ENCODE data around the gene PRKN.

DNA sequence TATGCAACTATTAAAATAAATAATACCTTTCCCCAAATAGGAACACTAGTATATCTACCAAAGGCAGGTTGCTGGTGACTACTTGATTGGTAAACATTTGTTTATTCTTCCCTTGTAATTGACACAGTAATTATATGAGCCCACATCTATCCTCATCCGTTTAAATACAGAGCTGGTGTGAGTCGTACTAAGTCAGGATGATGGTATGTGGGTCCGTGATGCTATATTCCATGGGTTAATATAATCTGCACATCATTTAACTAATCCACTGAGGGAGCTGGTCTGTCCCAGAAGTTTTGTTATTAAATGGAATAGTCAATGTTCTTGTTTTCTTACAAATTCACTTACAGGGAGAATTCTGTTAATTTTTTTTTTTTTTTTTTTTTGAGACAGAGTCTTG lies 1289.7 kb downstream of the PRKN start:
- TF ChIP-seq EZH2 (IDR thresholded peaks at IDR 0.05; ENCODE audit: borderline replicate concordance, insufficient read depth, low read length, poor library complexity, severe bottlenecking) (no peak), POLR2AphosphoS5 (IDR thresholded peaks at IDR 0.05) (no peak), EP300 (conservative IDR thresholded peaks at IDR 0.05; ENCODE audit: poor library complexity, severe bottlenecking) (no peak), MXI1 (conservative IDR thresholded peaks at IDR 0.05; ENCODE audit: poor library complexity, severe bottlenecking) (no peak)
- TF ChIP-seq, protein P1, sequence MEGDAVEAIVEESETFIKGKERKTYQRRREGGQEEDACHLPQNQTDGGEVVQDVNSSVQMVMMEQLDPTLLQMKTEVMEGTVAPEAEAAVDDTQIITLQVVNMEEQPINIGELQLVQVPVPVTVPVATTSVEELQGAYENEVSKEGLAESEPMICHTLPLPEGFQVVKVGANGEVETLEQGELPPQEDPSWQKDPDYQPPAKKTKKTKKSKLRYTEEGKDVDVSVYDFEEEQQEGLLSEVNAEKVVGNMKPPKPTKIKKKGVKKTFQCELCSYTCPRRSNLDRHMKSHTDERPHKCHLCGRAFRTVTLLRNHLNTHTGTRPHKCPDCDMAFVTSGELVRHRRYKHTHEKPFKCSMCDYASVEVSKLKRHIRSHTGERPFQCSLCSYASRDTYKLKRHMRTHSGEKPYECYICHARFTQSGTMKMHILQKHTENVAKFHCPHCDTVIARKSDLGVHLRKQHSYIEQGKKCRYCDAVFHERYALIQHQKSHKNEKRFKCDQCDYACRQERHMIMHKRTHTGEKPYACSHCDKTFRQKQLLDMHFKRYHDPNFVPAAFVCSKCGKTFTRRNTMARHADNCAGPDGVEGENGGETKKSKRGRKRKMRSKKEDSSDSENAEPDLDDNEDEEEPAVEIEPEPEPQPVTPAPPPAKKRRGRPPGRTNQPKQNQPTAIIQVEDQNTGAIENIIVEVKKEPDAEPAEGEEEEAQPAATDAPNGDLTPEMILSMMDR (IDR thresholded peaks at IDR 0.05; ENCODE audit: poor library complexity, severe bottlenecking), result no peak

Data from neural cell (in vitro differentiated cells).